Stimulated activated naive CD8-positive, alpha-beta T cell treated with anti-CD3 and anti-CD28 coated beads, Interleukin-15, Interleukin-2, amounts not matched to agents 100 U/mL and 50 U/mL, for 24 hours (primary cell): ENCODE results near the gene AP1S2.
"Not testable (repeated sequence)": the region's sequence is repeated elsewhere in the genome, so short reads cannot be mapped to it uniquely, and the experiment has no call there.

Experiments used
- ATAC-seq: fragments of 150-1000 bp; cut with Tn5 transposase; one replicate; pipeline ENCODE4 v1.10.0; 2021
- DNase-seq: peaks from one replicate; pipeline ENCODE4 v3.0.0; 2021

Gene AP1S2

DNA sequence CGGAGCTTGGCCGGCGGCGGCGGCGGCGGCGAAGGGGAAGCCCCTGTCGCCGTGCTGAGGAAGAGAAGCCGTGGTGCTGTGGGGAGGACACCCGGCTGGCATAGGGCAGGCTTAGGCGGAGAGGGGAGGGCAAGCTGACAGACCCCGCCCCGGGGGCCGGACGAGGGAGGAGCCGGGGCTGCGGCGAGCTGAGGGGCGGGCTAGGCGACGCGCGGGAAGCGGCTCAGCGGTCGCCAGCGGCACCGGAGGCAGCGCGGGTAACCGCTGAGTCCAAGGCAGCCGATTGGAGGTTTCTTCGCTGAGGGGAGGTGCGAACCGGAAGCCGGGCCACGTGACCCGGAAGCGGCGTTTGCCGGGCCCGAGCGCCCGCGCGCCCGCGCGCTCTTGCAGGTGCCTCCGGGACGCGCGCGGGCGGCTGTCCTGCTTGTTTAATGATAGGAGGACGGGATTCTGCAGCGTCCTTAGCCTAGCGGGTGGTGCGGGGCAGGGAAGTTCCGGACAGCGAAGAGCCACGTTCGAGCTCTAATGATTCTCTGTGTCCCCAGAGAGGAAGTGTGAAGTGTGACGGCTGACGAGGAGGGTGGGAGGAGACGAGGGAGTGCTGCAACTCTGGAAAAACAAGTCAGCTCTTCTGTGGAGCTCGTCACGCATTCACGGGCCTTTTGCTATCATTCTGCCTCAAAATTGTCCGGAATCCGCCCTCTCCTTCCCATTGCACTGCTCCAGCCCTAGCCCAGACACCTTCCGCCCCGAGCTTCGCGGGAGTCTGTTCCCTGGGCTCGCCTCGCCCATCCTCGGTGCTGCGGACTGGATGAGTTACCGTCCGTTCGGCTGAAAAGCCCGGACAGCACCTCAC lies at the start of gene AP1S2:
TSS of gene AP1S2 (minus strand) at position 102 of the 856 bp plus-strand sequence. CDS start 2,289 bp downstream, outside the sequence.
- peak; percentile 99 for ATAC-seq
- DNase-seq: peak; percentile 90

DNA sequence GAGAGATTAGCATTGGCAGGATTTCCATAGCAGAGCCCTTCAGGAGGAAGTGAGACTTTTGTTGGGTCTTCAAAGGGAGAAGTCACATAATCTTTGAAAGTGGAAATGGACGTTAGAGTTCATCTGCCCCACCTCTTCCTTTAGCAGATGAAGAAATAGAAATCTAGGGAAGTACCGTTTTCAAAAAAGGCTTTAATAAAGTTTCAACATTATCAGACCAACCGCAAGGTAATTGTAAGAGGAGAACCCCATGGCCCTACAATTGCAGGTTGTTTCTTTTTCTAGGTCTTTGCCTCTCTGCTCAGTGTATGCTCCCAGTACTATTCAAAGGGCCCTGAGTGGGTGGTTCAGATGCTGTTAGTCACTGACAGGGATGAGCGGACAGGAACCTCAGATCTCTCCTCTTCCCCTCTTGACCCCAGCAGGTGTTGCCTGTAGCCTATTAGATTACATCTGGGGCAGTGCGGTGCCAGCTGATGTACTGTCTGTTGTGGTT lies 48.6 kb upstream of the AP1S2 start:
- DNase-seq: peak; percentile 6

DNA sequence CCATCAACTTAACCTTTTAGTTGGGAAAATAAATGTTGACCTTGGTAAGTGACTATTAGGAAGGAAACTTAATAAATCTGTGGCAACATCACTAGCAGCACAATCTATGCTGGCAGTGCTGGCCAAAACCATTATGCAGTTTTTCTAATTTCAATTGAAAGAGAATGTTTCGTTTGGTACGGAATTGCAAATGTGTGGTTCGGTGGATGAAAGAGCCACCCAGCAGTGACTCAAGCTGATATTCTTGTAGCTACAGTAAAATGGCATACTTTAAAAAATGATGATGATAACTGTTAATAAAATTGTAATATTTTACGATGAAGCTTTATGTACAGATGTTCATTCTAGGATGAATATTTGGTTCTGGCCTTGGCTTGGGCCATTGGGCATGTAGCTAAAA lies 40.7 kb upstream of the AP1S2 start:
- no peak for ATAC-seq
- no peak for DNase-seq

More for the DNA sequence above, 48.6 kb upstream of the AP1S2 start:
- ATAC-seq: peak; percentile 76

DNA sequence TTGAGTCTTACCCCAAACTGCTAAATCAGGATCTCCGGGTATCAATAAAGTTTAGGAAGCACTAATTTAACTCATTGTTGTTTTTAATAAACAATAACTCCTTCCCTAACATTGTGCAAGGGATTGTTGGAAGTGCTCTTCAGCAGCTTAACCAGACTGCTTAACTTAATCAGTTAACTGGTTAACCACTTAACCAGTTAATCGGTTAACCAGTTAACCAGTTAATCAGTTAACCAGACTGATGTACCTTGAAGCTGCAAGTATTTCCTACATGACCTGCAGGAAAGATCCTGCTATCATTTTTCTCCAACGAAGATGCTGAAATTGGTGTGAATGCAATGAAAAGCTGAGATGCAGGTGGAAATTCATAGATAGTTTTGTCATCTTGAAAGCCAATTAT lies 40.1 kb upstream of the AP1S2 start:
- ATAC-seq (no peak), DNase-seq (no peak)

DNA sequence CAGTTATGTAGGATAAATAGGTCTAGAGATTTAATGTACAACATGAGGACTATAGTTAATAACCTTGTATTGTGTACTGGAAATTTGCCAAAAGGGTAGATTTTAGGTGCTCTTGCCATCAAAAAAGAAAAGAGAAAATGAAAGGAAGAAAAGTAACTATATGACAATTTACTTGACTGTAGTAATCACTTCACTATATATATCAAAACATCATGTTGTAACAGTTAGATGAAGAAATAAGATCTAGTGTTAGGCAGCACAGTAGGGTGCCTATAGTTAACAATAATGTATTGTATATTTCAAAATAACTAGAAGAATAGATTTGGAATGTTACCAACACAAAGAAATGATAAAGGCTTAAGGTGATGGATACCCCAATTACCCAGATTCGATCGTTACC lies 35.9 kb upstream of the AP1S2 start:
- ATAC-seq: no peak
- DNase-seq: no peak

DNA sequence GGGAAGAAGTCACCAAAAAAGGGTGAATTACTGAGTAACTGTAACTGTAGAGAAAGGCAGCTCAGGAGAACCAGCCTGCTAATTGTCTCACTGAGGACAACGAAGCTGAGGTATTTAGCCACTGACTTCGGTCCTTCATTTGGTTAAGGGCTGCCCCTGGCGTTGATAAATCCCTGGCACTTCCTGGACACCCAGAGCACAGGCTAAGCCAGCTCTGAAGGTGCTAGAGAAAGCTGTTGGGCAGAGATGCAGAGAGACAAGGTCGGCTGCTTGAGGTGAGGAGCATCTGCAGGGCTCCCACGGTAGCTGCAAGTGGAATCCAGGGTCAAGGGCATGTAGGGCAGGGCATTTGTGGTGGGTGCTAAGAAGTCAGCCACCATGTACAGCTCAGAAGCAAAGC lies 33.4 kb upstream of the AP1S2 start:
- ATAC-seq (no peak), DNase-seq (no peak)

DNA sequence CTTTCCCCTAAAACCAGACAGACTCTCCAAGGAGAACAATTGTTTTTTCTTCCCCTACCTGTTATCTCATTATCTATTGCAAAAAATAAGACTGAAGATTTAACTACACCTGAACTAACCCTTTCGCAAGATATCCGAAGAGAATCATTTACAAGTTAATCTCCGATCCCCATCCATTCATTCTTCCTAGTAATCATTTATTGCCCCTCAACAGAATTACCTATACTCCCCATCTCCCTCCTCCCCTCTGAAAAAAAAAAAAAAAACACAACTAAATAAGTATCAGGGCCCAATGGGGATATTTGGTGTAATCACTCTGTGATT lies 28.9 kb upstream of the AP1S2 start:
- DNase-seq: no peak
- ATAC-seq: no peak

DNA sequence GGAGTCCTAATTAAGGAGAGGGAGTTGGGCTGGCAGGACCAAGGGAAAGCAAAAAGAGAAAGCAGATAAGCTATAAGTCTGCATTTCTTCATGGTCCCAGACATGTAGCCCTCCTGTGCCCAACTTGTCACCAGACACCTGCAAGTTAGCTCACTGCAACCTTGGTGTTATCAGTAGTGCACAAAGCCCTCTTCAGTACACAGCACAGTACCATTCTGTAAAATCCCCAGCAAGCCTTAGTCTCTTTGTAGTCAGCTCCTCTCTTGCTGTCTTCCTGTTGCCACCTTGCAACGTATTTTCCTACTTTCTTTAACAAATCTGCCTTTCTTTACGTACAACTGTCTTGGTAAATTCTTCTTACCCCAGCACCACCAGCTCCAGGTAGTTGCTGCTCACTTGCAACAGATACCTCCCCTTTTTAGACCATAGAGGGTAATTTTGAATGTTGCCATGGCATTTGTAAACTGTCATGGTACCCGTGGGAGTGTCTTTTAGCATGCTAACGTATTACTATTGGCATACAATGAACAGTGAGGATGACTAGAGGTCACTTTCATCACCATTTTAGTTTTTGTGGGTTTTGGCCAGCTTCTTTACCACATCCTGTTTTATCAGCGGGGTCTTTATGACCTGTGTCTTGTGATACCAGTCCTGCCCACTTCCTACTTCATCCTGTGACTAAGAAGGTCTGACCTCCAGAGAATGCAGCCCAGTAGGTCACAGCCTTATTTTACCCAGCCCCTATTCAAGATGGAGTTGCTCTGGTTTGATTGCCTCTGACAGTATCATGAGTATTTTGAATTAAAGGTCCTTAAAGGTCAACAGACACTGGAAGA lies 28.3 kb upstream of the AP1S2 start:
- DNase-seq: peak; percentile 4
- peak; percentile 90 for ATAC-seq

DNA sequence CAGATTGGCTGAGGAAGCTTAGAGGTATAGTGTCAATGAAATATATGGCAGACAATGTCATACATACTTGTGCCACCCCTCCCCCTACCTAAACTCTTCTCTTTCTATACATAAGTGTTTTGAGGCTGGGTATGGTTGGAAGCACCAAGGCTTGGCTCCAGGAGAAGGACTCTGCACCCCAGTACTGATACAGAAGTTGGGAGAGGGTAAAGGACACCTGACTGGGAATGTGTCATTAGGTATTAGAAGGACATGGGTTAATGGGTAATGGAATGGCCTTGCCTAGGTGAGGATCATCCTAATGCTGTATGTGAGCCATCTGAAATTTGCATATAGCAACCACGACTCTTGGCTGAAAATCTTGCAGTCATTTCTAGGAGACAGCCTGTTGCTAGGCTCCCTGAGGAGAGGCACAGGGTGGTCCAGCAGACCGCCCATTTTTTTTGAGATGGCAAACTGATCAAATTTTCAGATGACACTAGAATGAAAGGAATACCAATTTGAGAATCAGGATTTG lies 26.8 kb upstream of the AP1S2 start:
- no peak for DNase-seq
- no peak for ATAC-seq

DNA sequence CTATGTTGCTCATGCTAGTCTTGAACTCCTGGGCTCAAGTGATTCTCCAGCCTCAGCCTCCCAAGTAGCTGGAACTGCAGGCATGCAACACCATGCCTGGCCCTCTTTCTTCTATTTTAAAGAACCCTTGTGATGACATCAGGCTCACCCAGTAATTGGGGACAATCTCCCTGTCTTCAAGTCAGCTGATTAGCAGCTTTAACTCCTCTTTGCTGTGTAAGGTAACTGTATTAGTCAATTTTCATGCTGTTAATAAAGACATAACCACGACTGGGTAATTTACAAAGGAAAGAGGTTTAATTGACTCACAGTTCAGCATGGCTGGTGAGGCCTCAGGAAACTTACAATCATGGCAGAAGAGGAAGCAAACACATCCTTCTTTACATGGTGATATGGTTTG lies 23.3 kb upstream of the AP1S2 start:
- peak; percentile 43 for ATAC-seq
- not testable (repeated sequence) for DNase-seq

DNA sequence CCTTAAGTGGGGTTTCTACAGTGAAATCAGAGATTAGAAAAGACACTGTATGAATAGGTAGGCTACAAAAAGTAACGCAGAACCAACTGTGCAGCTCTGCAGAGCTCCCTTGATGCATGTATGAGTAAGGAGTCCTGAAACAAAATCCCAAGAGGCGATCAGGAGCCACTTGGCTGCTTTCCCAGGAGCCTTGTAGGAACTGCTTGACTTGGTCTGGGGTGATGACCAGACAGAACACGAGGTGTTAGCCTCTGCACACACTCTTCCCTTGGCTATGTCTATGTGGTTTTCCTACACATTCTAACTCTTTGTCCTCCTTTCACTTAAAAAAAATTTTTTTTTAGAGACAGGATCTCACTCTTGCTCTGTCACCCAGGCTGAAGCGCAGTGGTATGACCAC lies 22.8 kb upstream of the AP1S2 start:
- no peak for ATAC-seq
- DNase-seq: no peak

DNA sequence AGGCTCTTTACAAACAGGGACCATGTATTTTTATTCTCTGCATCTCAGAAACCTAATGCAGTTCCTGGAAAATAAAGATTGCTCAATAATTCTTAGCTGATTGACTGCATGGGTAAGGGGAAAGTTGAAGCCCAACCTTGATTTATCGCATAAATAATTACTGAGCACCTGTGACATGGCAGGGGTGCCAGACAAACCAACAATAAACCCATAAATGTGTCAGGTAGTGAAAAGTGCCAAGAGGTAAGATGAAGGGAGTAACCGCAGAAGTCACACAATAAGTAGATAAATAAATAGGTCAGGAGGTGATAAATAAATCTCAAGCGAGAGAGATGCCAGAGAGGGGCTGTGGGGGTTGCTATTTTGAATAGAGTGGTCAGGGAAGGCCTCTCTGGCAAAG lies 20.1 kb upstream of the AP1S2 start:
- no peak for DNase-seq

DNA sequence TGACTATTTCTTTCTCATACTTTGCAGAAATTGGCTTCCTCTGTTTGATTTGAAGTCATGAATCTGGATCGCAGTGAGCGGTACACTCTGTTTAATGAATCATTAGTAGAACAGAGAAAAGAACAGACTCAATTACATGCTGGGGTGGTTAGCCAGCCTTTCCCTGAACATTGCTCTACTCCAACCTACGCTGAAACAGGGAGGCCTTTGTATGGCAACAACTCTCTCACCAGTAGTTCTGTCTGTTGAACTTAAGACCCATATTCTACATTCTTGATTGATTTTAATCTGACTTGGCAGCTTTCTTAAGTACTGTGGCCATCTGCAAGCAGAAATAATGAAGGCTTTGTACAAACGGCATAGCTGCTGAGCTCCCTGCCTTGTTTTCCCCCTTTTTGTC lies 19.0 kb upstream of the AP1S2 start:
- ATAC-seq (no peak), DNase-seq (no peak)

More for the DNA sequence above, 20.1 kb upstream of the AP1S2 start:
- no peak for ATAC-seq

DNA sequence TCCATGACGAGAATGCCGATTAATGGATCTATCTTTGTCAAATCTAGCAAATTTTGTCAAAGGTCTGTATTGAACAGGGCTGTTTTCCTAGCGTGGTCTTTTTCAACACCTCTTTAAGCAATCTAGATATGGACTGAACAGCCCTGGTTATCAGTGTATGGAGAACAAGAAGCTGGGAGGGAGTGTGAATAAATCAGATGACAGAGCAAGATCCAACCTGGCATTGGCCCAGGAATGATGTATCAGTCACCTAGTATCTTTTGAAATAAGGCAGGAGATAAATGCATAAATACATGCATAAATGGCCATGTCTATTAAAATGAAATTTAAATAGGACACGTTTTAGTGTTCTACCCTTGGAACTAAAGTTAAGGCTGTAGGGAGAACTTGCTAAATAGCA lies 15.7 kb upstream of the AP1S2 start:
- no peak for ATAC-seq
- no peak for DNase-seq

DNA sequence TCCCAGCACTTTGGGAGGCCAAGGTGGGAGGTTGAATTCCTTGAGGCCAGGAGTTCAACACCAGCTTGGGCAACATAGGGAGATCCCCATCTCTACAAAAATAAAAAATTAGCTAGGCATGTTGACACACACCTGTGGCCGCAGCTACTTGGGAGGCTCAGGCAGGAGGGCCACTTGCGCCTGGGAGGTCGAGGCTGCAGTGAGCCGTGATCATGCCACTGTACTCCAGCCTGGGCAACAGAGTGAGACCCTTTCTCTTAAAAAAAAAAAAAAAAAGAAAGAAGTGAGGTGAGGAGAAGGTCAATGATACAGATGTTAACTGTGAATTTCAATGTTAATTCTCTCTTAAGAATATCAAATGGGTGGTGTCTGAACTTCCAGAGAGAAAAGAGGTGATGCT lies 15.1 kb upstream of the AP1S2 start:
- ATAC-seq (no peak), DNase-seq (no peak)

DNA sequence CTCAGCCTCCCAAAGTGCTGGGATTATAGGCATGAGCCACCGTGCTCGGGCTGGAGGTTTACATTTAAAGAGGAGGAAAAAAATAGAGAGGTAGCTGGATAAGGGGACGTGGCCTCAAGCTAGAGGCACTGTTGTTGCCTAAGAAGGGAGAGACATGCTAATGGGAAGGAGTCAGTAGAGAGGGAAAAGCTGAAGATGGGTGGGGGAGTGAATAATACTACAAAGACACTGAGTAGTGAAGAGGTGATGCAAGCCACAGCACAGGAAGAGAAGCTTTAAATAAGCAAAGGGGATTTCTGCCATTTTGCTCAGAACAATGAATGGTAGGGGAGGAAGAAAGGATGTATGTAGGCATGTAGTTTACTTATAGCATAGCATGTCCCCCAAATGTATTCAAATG lies 11.5 kb upstream of the AP1S2 start:
- DNase-seq (no peak), ATAC-seq (no peak)

DNA sequence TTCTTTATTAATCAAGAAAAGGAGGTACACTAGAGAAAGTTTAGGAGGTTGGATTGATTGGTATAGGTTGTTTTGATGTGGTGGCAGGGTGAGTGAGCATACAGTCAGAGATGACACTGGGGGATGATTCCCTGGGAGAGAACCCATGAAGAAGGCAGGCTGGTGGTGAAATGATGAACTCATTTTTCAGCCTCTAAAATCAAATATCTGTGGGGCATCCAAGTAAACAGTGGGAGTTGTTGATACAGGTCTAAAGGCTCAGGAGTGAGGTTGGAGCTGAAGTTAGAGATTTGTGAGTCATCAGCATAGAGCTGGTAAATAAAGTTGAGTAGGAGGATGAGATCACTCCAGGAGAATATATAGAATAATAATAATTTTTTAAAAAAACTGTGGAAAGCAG lies 10.0 kb upstream of the AP1S2 start:
- no peak for ATAC-seq
- DNase-seq: no peak

DNA sequence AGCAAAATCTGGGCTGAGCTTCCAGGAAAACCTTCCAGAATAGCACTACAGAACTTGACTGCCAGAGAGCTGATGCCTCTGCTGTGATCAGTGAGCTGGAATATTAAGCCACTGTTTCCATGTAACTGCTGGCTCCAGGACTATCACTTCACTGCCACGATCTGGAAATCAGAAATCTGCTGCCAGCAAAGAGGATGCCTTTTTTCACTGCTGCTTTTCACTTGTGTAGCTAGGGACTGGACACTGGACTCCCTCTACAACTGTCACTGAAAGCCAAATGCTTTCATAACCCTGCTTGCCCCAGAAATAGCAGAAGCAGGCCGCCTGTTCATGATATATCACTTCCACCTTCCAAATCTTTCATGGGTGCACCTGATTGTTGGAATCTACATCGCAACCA lies 9.4 kb upstream of the AP1S2 start:
- DNase-seq (no peak), ATAC-seq (no peak)

DNA sequence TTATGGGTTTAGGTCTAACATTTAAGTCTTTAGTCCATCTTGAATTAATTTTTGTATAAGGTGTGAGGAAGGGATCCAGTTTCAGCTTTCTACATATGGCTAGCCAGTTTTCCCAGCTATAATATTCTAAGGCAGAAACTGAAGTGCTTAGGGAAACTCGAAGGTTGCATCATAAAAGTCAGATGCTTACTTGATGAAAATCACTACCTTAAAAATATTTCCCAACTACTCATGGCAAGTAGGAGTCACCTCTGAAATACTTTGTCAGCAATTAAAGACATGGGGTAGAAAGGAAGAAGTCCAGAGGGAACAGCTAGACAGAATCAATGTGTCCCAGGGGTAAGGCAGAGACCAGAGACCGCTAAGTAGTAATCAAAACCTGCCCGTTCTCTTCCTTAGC lies 6.3 kb upstream of the AP1S2 start:
- DNase-seq: no peak
- no peak for ATAC-seq

DNA sequence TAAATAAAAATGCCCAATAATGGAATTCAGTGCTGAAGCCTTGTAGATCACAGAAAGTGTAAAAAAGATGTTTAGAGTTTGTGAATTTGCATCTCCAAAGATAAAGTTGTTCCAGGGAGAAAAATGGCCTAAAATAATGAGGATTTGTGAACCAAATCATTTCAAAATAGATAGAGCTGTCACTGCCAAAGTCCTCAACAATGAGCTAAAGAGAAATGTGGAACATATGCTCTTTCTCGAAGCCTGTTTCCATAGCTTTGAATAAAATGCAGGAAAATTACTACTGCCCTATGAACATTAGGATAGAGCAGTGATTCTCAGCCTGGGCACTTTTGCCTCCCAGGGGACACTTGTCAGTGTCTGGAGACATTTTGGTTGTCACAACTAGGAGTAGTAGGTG lies 3.4 kb upstream of the AP1S2 start:
- ATAC-seq (no peak), DNase-seq (no peak)

DNA sequence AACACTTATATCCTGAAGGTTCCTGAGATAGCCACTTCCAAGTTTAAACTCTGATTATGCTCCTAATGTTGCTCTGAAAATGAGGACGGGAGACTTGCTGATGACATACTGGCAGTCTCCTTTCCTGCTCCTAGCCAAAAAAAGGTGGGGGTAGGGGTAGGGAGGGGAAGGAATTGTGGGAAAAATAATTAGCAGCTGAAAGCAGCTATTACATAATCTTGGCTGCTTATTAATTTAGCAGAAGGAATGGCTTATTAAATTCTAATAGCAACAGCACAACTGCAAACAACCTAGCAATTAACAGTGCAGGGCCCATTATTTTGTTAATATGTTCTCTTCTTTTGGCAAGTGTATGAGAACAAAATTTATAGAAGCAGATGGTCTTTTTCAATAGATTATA lies 2.0 kb upstream of the AP1S2 start:
- ATAC-seq (no peak), DNase-seq (no peak)

DNA sequence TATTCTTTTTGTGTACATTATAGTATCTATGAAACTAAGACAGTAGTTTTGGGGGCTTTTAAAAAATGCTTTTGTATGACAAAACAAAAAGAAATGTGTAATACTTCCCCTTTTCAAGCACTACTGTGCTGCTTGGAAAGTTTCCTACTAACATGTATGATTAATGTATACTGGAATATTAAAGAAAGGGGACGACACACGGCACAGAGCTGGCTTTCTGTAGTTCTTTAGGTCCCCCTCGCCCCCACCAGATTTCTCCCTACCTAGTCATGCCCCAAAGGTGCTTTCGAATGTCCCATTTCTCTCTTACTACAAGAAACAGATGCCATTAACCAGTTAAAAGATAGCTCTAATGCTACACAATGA lies 1.6 kb upstream of the AP1S2 start:
- ATAC-seq (no peak), DNase-seq (no peak)

DNA sequence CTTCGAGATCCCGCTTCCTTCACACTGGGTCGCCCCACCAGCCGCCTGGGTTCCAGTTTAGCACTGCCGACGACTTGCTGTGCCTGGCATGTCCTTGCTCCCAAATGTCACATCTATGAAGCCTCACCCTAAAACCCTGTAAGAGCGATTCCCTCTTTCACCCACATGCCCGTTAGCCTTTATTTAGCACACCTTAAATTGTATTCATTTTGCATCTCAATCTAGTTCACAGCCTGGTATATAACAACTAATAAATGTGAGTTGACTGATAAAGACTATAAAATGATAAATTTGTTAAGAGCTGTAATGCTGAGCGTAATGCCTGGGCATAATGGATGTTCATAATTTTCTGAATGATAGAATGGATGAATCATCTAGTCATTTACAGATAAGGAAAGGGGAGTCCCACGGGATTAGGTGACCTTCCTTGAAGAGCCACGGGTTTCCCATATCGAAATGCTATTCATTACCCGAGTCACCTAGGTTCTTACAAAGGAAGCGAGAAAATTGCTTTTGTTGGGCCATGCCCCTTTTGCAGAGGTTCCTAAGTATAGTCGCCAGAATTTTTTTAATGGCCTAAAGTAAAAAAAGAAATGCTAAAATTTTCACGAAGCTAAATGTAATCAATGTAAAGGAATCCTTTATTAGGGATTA lies 1.1 kb upstream of the AP1S2 start:
- DNase-seq: no peak

More for the DNA sequence above, 1.1 kb upstream of the AP1S2 start:
- no peak for ATAC-seq
